ENCODE data around the gene UBE2V1.

DNA sequence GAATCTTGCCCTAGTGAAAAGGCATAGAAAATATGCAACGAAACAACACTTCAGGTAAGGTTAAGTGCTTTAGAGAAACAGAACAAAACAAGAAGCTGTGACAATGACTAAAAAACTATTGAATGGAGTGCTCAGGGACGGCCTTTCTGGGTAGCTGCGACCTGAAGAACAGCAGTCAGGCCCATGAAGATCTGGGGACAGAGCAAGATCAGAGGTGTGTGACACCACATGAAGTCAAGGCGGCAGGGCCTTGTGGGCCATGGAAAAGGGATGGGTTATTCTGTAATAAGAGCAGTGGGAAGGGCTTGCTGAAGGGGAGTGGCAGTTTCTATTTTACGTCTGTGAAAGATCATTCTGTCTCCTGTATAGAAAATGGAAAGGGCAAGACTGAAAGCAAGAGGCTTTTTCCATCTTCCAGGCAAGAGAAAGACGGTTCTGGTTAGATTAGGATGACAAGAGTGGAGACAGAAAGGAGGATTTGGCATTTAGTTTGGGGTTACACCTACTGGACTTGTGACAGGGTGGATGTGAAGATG, 5.1 kb downstream of the UBE2V1 start:
- TF ChIP-seq EZH2phosphoT487 (IDR thresholded peaks at IDR 0.05; ENCODE audit: low read depth) (no peak), CTCF (IDR thresholded peaks at IDR 0.05; ENCODE audit: low read depth, low read length) (no peak)
